SH-SY5Y (cell line): ENCODE measurements around the gene CIZ1.

ENCODE experiments used
- GATA2 ChIP-seq: IDR thresholded peaks from 2 replicates; pipeline ENCODE4 v1.6.1; 2011; ENCODE audit warnings: mild to moderate bottlenecking, low read depth, low read length
- GATA3 ChIP-seq: IDR thresholded peaks from 2 replicates; pipeline ENCODE4 v1.6.1; 2011; ENCODE audit warnings: low read depth, mild to moderate bottlenecking, low read length, moderate library complexity

GRCh38 chr9:128144239-128145181, 46.9 kb downstream of the CIZ1 start:
- TF ChIP-seq GATA2 (no peak), GATA3 (no peak)
